ENCODE results near the gene GRK6.
A peak's percentile ranks its signal among the peaks of the same experiment; 100 is the strongest.

The GRK6 gene

GRCh38 chr5:177440990-177441780, 14.7 kb downstream of the GRK6 start:
- no peak for DNase-seq

- no peak for DNase-seq
Measured at GRCh38 chr5:177442066-177442826, 15.8 kb downstream of the GRK6 start.

GRCh38 chr5:177443144-177443983, 16.9 kb downstream of the GRK6 start:
- no peak for DNase-seq

- no peak for DNase-seq
Measured at GRCh38 chr5:177444106-177445051, 17.9 kb downstream of the GRK6 start.

GRCh38 chr5:177445052-177445916, 18.8 kb downstream of the GRK6 start:
- no peak for DNase-seq

GRCh38 chr5:177445917-177446199, 19.4 kb downstream of the GRK6 start:
- DNase-seq = no peak

GRCh38 chr5:177446200-177447065, 20.0 kb downstream of the GRK6 start, which contains the start of gene PRR7:
Gene PRR7, plus strand, starts transcription at chr5:177446814. Its CDS starts 8,254 bp downstream, at chr5:177455068.
- DNase-seq = peak; percentile 57

- no peak for DNase-seq
Measured at GRCh38 chr5:177447066-177447610, 20.7 kb downstream of the GRK6 start.

- DNase-seq = peak; percentile 87
Measured at GRCh38 chr5:177447611-177448243, 21.3 kb downstream of the GRK6 start.

GRCh38 chr5:177448244-177448950, 21.9 kb downstream of the GRK6 start:
- no peak for DNase-seq

GRCh38 chr5:177449140-177450061, 22.9 kb downstream of the GRK6 start:
- DNase-seq = no peak

GRCh38 chr5:177450667-177451424, 24.4 kb downstream of the GRK6 start:
- no peak for DNase-seq

- no peak for DNase-seq
Measured at GRCh38 chr5:177452688-177453638, 26.5 kb downstream of the GRK6 start.

GRCh38 chr5:177453852-177454396, 27.4 kb downstream of the GRK6 start:
- no peak for DNase-seq

GRCh38 chr5:177454397-177455035, 28.0 kb downstream of the GRK6 start:
- peak; percentile 68 for DNase-seq

Data from kidney glomerular epithelial cell (primary cell).